ENCODE measurements around the gene GTPBP8.
A peak's percentile ranks its signal among the peaks of the same experiment; 100 is the strongest.
"Not testable (repeated sequence)": the region's sequence is repeated elsewhere in the genome, so short reads cannot be mapped to it uniquely, and the experiment has no call there.

GTPBP8 gene

DNA sequence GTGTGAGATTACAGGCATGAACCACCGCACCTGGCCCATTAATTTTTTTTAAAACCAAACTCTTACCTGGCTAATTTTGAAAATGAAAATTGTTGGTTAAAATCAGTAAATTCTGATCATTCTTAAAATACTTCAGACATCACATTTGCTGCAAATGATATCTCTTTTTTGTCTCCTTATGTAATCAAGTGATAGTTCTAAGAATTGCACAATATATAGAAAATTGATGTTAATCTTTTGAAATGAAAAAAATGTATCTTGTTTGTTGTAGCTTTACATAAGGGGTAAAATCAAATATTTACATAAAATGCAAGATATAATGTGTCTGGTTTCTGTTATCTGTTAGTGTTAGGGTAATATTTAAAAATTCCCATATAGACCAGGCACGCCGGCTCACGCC is 5.0 kb downstream of the GTPBP8 start:
- no peak for DNase-seq (ENCODE audit: low read depth in 3 of 3, low spot score in 1 of 3)

DNA sequence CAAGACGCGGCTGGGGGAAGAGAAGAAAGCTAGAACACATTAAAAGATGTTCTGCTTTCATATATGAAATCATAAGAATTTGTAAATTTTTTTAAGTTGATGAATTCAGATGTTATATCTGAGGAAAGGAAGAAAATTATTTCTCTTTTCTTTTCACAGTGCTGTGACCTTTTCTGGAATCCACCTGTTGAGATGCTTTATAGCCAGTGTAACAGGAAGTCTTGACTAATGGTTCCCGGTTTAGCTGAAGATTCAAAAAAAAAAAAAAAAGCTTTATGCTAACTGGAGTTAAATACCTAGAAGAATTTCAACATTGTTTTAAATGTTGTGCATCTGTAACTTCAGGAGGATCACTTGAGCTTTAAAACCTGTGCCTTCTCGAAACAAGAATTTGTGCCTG is 9.9 kb downstream of the GTPBP8 start:
- no peak for DNase-seq (ENCODE audit: low read depth in 3 of 3, low spot score in 1 of 3)

DNA sequence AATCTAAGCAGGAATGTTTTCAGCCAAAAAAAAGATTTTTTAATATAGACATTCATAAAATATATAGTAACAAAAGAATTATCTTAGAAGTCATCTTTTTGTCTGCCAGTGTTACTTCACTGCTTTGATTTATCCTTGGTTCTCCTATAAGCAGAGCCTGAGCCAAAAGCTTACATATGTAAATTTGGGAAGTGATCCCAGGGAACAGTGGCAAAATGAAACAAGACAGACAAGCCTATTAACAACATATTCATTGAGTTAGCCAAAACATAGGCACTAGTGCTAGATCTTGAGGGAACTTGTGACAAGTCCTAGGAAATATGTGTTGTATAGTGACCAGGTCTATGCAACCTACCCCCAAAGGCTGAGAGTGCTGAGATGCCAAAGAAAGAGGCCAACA is 11.3 kb downstream of the GTPBP8 start:
- DNase-seq (ENCODE audit: low read depth in 3 of 3, low spot score in 1 of 3) = no peak

DNA sequence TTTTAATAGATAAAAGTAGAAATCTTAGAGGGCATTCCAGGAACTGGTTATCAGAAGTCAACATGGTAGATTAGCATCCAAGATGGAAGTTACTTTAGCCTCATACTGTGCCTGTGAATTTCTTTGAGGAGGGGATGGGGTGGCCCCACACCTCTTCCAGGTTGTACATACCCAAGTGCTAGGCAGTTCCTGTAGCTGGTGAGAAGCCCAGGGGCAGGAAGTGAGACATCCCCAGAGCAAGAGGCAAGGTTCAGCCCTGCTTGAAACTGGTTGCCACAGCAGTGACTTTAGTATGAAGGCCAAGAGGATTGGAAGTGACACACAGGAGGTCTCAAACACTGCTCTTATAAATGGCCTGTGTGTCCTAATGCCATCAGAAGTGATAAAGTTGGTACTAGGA is 11.9 kb downstream of the GTPBP8 start:
- DNase-seq (ENCODE audit: low read depth in 3 of 3, low spot score in 1 of 3) = no peak

DNA sequence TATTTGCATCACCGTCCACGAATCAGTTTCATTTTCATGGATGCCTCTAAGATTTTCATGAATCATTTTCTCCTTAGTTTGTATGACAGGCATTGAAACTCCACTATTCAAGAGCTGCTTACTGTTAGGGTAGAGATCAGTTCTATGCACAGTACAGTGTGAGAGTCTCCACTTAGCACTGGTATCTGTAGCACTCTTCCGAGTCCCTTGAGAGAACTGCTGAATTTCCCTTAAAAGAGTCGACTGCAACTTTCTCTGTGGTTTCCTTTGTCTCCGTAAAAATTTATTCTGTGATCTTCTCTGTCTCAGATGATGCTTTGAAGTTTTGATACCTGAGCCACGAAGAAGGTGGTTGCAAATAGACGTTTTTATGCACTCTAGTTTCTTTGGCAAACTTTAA is 14.8 kb downstream of the GTPBP8 start:
- DNase-seq (ENCODE audit: low read depth in 3 of 3, low spot score in 1 of 3) = no peak

DNA sequence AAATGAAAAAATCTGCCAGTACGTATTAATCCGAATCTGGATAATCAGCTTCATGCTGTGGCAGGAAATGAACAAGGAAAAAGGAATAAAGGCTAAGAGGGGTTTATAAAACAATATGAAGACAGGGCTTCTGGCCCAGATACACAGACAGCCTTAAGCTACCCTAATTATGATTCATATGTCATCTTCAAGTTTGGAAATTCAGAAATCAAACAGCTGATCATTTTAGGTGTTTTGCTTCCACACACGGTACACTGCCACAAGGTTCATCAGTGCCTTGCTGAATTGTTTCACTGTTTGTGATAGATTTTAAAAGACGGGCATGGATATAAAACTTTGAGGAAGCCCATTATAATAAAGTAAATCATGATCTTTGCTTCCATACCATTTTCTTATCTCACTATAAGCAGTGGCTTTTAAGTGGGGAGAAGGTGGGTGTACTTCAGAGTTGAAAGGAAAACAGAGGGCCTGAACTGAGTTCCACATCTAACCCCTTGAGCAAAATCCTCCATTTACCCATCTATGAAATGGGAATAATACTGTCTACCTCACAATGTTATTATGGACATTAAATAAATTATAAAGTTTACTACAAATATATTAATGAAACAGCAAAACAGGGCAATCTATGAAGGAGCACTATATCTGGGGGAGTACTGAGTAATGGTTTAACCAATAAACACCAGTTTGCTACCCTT is 15.7 kb downstream of the GTPBP8 start:
- DNase-seq (ENCODE audit: low read depth in 3 of 3, low spot score in 1 of 3) = no peak

DNA sequence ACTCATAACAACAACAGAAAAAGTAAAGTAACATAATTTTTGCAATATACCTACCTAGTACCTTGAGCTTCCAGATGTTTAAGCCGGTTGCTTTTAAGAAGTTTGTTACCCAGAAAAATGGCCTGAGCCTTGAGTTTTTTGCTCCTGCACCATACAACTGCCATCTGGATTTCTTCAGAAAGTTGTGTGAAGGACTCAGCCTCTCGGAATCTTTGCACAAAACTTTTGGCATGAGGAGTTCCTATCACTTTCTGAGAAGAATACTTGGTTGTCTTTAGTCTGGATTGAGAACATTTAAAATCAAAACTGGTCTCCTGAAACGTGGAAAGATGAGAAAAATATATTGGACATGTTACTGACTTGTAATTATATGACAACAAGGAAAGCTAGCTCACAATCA is 17.3 kb downstream of the GTPBP8 start:
- DNase-seq (ENCODE audit: low read depth in 3 of 3, low spot score in 1 of 3) = no peak

DNA sequence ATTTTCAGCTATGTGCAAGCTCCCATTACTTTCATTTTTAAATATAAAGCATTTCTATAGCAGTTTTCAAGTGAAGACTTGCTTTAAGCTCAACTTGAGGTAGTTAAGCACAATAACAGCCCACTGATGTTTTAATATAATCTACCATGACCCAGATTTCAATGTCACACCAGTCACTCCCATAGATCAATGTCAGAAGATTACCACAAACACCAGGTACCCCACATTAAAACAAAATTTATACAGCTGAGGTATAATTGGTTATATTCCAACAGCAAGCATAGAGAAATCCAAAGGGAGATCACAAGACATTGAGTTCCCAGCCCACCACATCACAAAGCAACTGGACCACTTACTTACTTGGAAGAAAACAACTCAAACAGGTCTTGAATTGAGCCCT is 22.8 kb downstream of the GTPBP8 start:
- DNase-seq (ENCODE audit: low read depth in 3 of 3, low spot score in 1 of 3) = no peak

DNA sequence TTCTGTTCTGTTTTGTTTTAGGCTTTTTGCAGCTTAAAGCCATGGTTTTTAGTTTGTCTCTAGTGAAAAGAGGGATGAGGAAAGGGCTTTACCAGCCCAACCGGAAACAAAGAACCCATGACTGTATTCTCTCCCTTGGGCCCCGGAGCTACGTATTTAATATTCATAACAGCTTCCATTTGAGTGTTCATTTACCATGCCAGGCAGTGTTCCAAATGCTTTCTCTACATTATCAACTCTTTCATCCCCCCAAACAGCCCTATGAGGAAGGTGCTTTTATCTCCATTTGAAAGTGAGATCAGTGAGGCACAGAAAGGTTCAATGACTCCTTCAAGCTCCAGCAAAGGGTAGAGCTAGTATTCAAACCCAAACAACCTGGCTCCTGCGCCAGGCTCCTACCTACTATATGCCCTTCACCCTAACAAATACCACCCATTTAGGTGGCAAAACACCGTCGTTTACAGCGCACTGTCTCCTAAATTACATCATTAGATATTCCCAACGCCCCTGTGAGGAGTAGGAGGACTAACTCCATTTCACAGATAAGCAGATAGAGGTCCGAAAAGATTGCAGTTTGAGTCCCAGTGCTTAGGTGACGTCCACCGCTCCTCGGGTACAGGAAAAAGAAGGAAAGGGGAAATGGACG is 27.9 kb downstream of the GTPBP8 start:
- DNase-seq (ENCODE audit: low read depth in 3 of 3, low spot score in 1 of 3) = no peak

DNA sequence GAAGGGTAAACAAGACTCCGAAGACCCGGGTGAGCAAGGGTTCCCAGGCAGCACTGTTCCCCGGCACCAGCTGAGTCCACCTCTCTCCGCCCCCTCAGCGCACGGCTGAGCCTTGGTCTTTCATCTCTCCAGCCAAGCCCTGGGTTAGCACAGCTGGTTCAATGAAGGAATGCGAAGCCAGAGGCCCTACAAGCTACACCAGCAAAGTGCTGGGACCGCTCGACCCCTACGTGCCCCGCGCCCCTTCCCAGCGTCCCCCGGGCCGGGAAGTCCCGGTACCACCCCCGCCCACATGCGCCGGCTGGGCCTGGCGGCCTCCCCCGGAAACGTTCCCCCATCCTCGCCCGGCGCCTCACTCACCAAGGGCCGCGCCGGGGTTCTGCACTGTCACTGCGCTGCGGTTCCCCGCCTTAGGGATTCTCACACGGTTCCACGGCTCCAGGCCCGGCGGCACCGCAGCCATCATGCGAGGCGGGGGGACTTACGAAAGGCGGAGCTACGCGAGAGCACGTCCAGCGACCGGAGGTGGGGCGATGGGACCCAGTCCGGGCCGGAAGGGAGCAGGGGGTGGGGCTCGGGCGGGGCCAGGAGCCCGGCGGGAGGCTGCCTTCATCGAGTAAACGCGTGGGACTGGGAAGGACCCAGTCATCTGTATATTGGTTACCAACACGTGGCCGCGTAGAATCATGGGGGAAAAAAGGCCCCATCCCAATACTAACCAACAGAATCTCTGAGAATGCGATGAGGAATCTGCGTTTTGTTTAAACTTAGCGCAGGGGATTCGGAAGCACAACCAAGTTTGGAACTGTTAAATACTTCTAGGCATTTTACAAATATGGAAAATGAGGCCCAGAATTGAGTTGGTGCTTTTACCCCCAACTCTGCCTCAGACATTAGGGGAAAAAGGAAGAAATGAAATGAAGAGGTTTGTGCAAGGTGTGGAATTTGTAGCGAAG is 28.7 kb downstream of the GTPBP8 start:
- DNase-seq (ENCODE audit: low read depth in 3 of 3, low spot score in 1 of 3) = peak; percentile 56 to 78 (median 70)

DNA sequence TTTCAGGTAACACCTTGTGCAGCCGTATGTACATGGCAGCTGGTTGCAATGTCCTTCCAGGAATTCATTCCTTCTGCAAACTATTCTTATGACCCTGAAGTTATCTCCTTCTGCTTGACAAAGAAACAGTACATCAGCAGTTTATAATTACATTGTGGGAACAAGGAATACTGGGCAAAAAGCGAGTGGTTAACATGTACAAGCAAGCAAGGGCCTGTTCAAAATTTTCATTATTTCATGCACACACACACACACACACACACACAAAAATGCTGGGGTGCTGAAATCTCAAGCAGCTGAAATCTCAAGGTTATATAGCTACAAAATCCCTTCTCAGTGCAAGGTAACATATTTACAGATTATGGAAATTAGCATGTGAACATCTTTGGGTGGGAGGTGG is 30.7 kb downstream of the GTPBP8 start:
- no peak for DNase-seq (ENCODE audit: low read depth in 3 of 3, low spot score in 1 of 3)

DNA sequence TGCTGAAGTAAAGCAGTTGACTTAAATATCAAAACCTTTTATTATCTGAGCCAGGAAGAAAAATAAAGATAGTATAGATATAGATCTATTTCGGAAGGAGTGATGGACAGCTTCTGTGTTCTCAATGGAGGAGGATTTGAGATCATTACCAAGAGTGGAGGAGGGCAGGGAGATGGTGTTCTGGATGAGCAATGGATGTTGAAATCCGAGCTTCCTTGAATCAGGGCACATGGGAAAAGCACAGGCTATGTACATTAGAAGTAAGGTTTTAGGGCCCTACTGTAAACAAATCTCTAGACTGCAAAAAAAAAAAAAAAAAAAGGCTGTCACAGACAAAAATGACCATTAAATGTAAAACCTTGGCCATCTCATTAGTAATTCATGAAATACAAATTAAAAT is 43.2 kb downstream of the GTPBP8 start:
- no peak for DNase-seq (ENCODE audit: low read depth in 3 of 3, low spot score in 1 of 3)

DNA sequence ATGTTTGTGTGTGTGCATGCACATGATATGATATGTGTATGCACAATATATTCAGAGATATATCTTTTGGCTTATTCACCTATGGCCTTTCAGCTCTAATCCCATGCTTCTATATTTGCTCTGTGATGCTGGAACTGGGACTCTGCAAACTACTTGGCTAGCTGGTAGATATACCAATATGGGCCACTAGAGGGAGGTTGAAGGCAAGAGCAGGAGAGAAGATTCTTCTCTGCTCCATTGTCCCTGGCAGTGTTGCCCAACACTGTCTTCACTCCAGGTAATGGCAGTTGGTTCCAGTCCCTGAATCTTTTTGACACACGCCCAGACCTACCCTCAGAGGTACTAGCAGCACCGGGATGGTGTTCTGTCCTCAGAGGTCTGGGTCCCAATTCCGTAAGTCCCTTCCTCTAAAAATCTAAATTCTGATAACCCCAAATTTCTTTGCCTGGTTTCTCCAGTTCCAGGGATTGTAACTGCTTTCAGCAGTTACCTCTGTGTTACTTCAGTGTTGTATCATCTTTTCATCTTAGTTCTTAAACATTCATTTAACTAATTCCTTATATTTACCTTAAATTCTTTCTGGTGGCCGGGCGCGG is 44.7 kb downstream of the GTPBP8 start:
- DNase-seq (ENCODE audit: low read depth in 3 of 3, low spot score in 1 of 3) = no peak

DNA sequence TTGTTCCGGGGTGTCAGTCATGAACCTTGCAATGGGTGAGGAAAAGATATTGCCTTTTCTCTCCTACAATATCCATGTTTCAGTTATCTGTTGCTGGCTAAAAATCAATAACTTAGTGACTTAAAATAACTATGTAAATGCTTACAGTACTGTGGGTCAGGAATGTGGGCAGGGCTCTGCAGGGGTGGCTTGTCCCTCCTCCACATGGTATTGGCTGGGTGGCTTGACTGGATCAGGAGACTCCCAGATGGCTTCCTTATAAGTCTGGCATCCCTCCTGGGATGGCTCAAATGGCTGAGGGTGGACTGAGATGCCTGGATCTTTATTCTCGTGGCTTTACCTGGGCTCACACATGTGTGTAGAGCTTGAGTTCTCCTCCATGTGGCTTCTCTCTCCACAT is 47.5 kb downstream of the GTPBP8 start:
- no peak for DNase-seq (ENCODE audit: low read depth in 3 of 3, low spot score in 1 of 3)

DNA sequence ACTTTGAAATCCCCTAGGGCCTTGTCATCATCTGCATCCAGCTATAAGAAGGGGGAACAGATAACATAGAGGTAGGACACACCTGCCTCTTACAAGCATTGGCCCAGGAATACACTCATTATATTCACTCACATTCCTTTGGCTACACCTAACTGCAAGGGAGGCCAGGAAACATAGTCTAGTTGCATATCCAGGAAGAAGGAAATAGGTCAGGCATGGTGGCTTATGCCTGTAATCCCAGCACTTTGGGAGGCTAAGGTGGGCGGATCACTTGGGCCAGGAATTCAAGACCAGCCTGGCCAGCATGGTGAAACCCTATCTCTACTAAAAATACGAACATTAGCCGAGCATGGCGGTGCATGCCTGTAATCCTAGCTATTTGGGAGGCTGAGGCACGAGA is 48.8 kb downstream of the GTPBP8 start:
- DNase-seq (ENCODE audit: low read depth in 3 of 3, low spot score in 1 of 3) = no peak

DNA sequence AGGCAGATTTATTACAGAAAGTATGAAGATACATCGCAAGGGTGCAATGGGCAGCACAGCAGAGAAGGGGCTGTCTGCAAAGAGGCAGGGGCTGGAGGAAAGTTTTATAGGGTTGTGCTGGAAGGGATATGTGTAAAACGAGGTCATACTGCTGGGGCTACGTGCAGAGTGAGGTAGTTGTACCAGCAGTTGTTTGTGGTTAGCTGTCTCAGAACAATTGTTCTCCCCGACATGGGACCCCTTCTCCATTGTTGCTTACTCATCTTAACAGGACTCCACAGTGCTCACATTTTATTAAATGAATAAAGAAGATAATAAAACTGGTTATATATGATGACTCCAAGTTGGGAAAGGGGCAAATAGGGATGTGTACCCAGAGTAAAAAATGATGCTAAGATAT is 49.4 kb downstream of the GTPBP8 start:
- no peak for DNase-seq (ENCODE audit: low read depth in 3 of 3, low spot score in 1 of 3)

DNA sequence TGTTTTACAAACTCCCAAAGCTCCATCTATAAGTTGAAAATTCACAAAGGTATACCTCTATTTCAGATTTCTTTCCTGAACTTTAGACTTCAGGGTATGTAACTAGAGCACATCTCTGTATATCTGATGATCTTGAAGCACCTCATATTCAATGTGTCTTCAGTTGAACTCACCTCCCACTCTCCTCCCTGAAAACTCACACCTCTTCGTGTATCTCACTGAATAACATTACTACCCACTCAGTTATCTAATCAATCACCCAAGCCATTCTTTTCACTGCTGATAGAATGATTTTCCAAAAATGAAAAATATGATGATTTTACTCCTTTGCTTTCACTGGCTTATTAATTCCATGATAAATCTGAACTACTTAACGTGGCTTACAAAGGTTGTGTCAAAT is 52.9 kb downstream of the GTPBP8 start:
- no peak for DNase-seq (ENCODE audit: low read depth in 3 of 3, low spot score in 1 of 3)

DNA sequence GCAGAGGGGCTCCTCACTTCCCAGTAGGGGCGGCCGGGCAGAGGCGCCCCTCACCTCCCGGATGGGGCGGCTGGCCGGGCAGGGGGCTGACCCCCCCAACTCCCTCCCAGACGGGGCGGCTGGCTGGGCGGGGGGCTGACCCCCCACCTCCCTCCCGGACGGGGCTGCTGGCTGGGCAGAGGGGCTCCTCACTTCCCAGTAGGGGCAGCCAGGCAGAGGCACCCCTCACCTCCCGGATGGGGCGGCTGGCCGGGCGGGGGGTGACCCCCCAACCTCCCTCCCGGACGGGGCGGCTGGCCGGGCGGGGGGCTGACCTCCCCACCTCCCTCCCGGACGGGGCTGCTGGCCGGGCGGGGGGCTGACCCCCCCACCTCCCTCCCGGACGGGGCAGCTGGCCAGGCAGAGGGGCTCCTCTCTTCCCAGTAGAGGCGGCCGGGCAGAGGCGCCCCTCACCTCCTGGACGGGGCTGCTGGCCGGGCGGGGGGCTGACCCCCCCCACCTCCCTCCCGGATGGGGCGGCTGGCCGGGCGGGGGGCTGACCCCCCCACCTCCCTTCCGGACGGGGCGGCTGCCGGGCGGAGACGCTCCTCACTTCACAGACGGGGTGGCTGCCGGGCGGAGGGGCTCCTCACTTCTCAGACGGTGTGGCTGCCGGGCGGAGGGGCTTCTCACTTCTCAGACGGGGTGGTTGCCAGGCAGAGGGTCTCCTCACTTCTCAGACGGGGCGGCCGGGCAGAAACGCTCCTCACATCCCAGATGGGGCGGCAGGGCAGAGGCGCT is 55.6 kb downstream of the GTPBP8 start:
- DNase-seq (ENCODE audit: low read depth in 3 of 3, low spot score in 1 of 3) = not testable (repeated sequence)

DNA sequence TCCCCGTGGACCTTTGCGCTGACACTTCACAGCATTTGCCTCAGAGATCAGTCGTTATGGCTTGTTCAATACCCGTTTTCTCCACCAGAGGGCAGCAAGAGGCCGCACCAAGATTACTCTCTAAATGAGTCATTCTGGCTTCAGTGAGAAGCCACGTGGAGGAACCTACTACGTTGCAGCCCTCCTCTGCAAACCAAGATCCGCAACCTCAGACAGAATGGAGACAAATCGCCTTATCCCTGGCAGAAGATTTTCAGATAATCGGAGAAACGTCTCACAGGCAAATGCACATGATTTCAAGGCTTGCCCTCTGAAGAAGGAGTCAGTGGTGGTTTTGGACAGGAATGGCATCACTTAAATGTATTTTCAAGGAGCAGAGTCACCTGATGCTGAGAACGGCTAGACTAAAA is 60.5 kb downstream of the GTPBP8 start:
- peak; percentile 64 to 77 (median 66) for DNase-seq (ENCODE audit: low read depth in 3 of 3, low spot score in 1 of 3)

All from stimulated activated CD4-positive, alpha-beta T cell treated with anti-CD3 and anti-CD28 coated beads, TNF-alpha, amount 100 ng/mL, for 1 hour (primary cell).